ENCODE data around the gene GRK5. TPM values are rescaled to one million over a fixed set of nuclear protein-coding genes. Genes with fewer than 3 reads are reported as not detected.
"Not testable (repeated sequence)": the region's sequence is repeated elsewhere in the genome, so short reads cannot be mapped to it uniquely, and the experiment has no call there.

The GRK5 gene
- total RNA-seq, 2 donors from 2014 or later = 24.8 to 28.1 TPM

- DNase-seq (no peak), ATAC-seq (replicated peaks in 1 of 2) (no peak)
- Mint-ChIP-seq H3K27me3 (ENCODE audit: low read depth) (no peaks in the 10 kb centered on the region), H3K27ac (no peak overlapping the region), H3K4me1 (ENCODE audit: low read depth) (peaks cover 10% of the 10 kb centered on the region), H3K4me3 (no peak overlapping the region), H3K9me3 (peaks cover 9 to 11% of the 10 kb centered on the region in 2 donors), H3K36me3 (ENCODE audit: insufficient read depth in 2 of 2) (peaks cover 14 to 21% of the 10 kb centered on the region in 2 donors)
These were observed 224.4 kb downstream of the GRK5 start for GRCh38 chr10:119431773-119432135.

- not testable (repeated sequence) for H3K4me3 Mint-ChIP-seq; ATAC-seq (replicated peaks in 1 of 2); H3K4me1 Mint-ChIP-seq (ENCODE audit: low read depth); DNase-seq; H3K27ac Mint-ChIP-seq; H3K27me3 Mint-ChIP-seq (ENCODE audit: low read depth)
- H3K9me3 Mint-ChIP-seq = peaks cover 9 to 11% of the 10 kb centered on the region in 2 donors
- peaks cover 14 to 21% of the 10 kb centered on the region in 2 donors for H3K36me3 Mint-ChIP-seq (ENCODE audit: insufficient read depth in 2 of 2)
These were observed 227.6 kb downstream of the GRK5 start for GRCh38 chr10:119434942-119435341.

GRCh38 chr10:119438717-119439116 lies 231.3 kb downstream of the GRK5 start:
- Mint-ChIP-seq H3K4me1 (ENCODE audit: low read depth) (no peaks in the 10 kb centered on the region), H3K27ac (no peak overlapping the region), H3K9me3 (peaks cover 7 to 8% of the 10 kb centered on the region in 2 donors), H3K36me3 (ENCODE audit: insufficient read depth in 2 of 2) (peaks cover 14% of the 10 kb centered on the region in 2 donors), H3K27me3 (ENCODE audit: low read depth) (no peaks in the 10 kb centered on the region), H3K4me3 (no peak overlapping the region)
- DNase-seq = no peak
- ATAC-seq (replicated peaks in 1 of 2) = no peak

- Mint-ChIP-seq H3K9me3 (peaks cover 3 to 6% of the 10 kb centered on the region in 2 donors), H3K36me3 (ENCODE audit: insufficient read depth in 2 of 2) (peaks cover 7 to 8% of the 10 kb centered on the region in 2 donors), H3K4me1 (ENCODE audit: low read depth) (no peaks in the 10 kb centered on the region), H3K27me3 (ENCODE audit: low read depth) (no peaks in the 10 kb centered on the region), H3K27ac (no peak overlapping the region), H3K4me3 (no peak overlapping the region)
- ATAC-seq (replicated peaks in 1 of 2) (no peak), DNase-seq (no peak)
These were observed 232.6 kb downstream of the GRK5 start for GRCh38 chr10:119439922-119440321.

GRCh38 chr10:119441151-119441821 lies 233.9 kb downstream of the GRK5 start:
- Mint-ChIP-seq H3K4me1 (ENCODE audit: low read depth) (peaks cover 7% of the 10 kb centered on the region), H3K4me3 (no peak overlapping the region), H3K27ac (no peak overlapping the region), H3K9me3 (no peaks in the 10 kb centered on the region), H3K36me3 (ENCODE audit: insufficient read depth in 2 of 2) (no peaks in the 10 kb centered on the region), H3K27me3 (ENCODE audit: low read depth) (no peaks in the 10 kb centered on the region)
- DNase-seq = no peak
- no peak for ATAC-seq (replicated peaks in 1 of 2)

- no peak overlapping the region for H3K4me3 Mint-ChIP-seq
- DNase-seq = no peak
- H3K27me3 Mint-ChIP-seq (ENCODE audit: low read depth) = no peaks in the 10 kb centered on the region
- peaks cover 7% of the 10 kb centered on the region for H3K4me1 Mint-ChIP-seq (ENCODE audit: low read depth)
- no peak for ATAC-seq (replicated peaks in 1 of 2)
- no peak overlapping the region for H3K27ac Mint-ChIP-seq
- H3K36me3 Mint-ChIP-seq (ENCODE audit: insufficient read depth in 2 of 2) = no peaks in the 10 kb centered on the region
- H3K9me3 Mint-ChIP-seq = no peaks in the 10 kb centered on the region
These were observed 234.8 kb downstream of the GRK5 start for GRCh38 chr10:119441921-119442757.

GRCh38 chr10:119442758-119443060 lies 235.3 kb downstream of the GRK5 start:
- H3K36me3 Mint-ChIP-seq (ENCODE audit: insufficient read depth in 2 of 2) = no peaks in the 10 kb centered on the region
- H3K4me1 Mint-ChIP-seq (ENCODE audit: low read depth) = peaks cover 7% of the 10 kb centered on the region
- H3K27me3 Mint-ChIP-seq (ENCODE audit: low read depth) = no peaks in the 10 kb centered on the region
- H3K4me3 Mint-ChIP-seq = no peak overlapping the region
- no peaks in the 10 kb centered on the region for H3K9me3 Mint-ChIP-seq
- ATAC-seq (replicated peaks in 1 of 2) (no peak), DNase-seq (no peak)
- no peak overlapping the region for H3K27ac Mint-ChIP-seq

GRCh38 chr10:119443441-119443840 lies 236.1 kb downstream of the GRK5 start:
- Mint-ChIP-seq H3K36me3 (ENCODE audit: insufficient read depth in 2 of 2) (no peaks in the 10 kb centered on the region), H3K4me3 (no peak overlapping the region), H3K4me1 (ENCODE audit: low read depth) (peaks cover 7% of the 10 kb centered on the region), H3K27ac (no peak overlapping the region), H3K27me3 (ENCODE audit: low read depth) (no peaks in the 10 kb centered on the region), H3K9me3 (no peaks in the 10 kb centered on the region)
- no peak for DNase-seq
- ATAC-seq (replicated peaks in 1 of 2) = no peak

- Mint-ChIP-seq H3K27me3 (ENCODE audit: low read depth) (no peaks in the 10 kb centered on the region), H3K4me1 (ENCODE audit: low read depth) (peaks cover 7% of the 10 kb centered on the region), H3K9me3 (no peaks in the 10 kb centered on the region), H3K27ac (no peak overlapping the region), H3K4me3 (no peak overlapping the region), H3K36me3 (ENCODE audit: insufficient read depth in 2 of 2) (no peaks in the 10 kb centered on the region)
- no peak for ATAC-seq (replicated peaks in 1 of 2)
- DNase-seq = no peak
These were observed 236.7 kb downstream of the GRK5 start for GRCh38 chr10:119443970-119444660.

GRCh38 chr10:119444866-119445265 lies 237.5 kb downstream of the GRK5 start:
- no peak for DNase-seq
- H3K4me3 Mint-ChIP-seq = no peak overlapping the region
- no peaks in the 10 kb centered on the region for H3K36me3 Mint-ChIP-seq (ENCODE audit: insufficient read depth in 2 of 2)
- no peaks in the 10 kb centered on the region for H3K27me3 Mint-ChIP-seq (ENCODE audit: low read depth)
- H3K4me1 Mint-ChIP-seq (ENCODE audit: low read depth) = peaks cover 7% of the 10 kb centered on the region
- H3K27ac Mint-ChIP-seq = no peak overlapping the region
- H3K9me3 Mint-ChIP-seq = no peaks in the 10 kb centered on the region
- peak; percentile 7 to 12 for ATAC-seq (replicated peaks in 1 of 2)

GRCh38 chr10:119445311-119445934 lies 238.1 kb downstream of the GRK5 start:
- ATAC-seq (replicated peaks in 1 of 2) (peak; percentile 72 to 80), DNase-seq (peak; percentile 83 to 87)
- Mint-ChIP-seq H3K4me1 (ENCODE audit: low read depth) (peaks cover 7% of the 10 kb centered on the region), H3K27ac (no peak overlapping the region), H3K9me3 (no peaks in the 10 kb centered on the region), H3K36me3 (ENCODE audit: insufficient read depth in 2 of 2) (no peaks in the 10 kb centered on the region), H3K4me3 (no peak overlapping the region), H3K27me3 (ENCODE audit: low read depth) (no peaks in the 10 kb centered on the region)

GRCh38 chr10:119445935-119446317 lies 238.6 kb downstream of the GRK5 start:
- Mint-ChIP-seq H3K27ac (no peak overlapping the region), H3K36me3 (ENCODE audit: insufficient read depth in 2 of 2) (no peaks in the 10 kb centered on the region), H3K4me1 (ENCODE audit: low read depth) (peaks cover 7% of the 10 kb centered on the region), H3K9me3 (no peaks in the 10 kb centered on the region), H3K27me3 (ENCODE audit: low read depth) (no peaks in the 10 kb centered on the region), H3K4me3 (no peak overlapping the region)
- ATAC-seq (replicated peaks in 1 of 2) = peak in 1 of 2 donors; percentile 8
- no peak for DNase-seq

All from activated T-cell treated with anti-CD3 and anti-CD28 coated beads, Interleukin-2, amount 50 U/mL, for 72 hours (primary cell).